HG03520 (cell line): ENCODE results near the gene MMD2.
"Not testable (repeated sequence)": the region's sequence is repeated elsewhere in the genome, so short reads cannot be mapped to it uniquely, and the experiment has no call there.

Source experiments
- ATAC-seq: cut with Tn5 transposase; IDR thresholded peaks from one replicate; pipeline ENCODE4 v1.9.1; 2021; ENCODE audit warnings: mild to moderate bottlenecking, moderate library complexity; ENCODE audit not compliant: unreplicated experiment

Gene MMD2

GRCh38 chr7:4904346-4904745, 54.6 kb downstream of the MMD2 start:
- no peak for ATAC-seq

GRCh38 chr7:4895766-4896165, 63.2 kb downstream of the MMD2 start:
- ATAC-seq, result no peak

- ATAC-seq, result no peak
Measured at GRCh38 chr7:4894482-4894881, 64.5 kb downstream of the MMD2 start.

- ATAC-seq, result no peak
Measured at GRCh38 chr7:4893929-4894475, 65.0 kb downstream of the MMD2 start.

GRCh38 chr7:4893188-4893587, 65.8 kb downstream of the MMD2 start:
- not testable (repeated sequence) for ATAC-seq

- ATAC-seq, result not testable (repeated sequence)
Measured at GRCh38 chr7:4891522-4891921, 67.5 kb downstream of the MMD2 start.

- ATAC-seq, result no peak
Measured at GRCh38 chr7:4889682-4890081, 69.3 kb downstream of the MMD2 start.

GRCh38 chr7:4888161-4888560, 70.8 kb downstream of the MMD2 start:
- ATAC-seq, result no peak

GRCh38 chr7:4886671-4887070, 72.3 kb downstream of the MMD2 start:
- no peak for ATAC-seq

- ATAC-seq, result no peak
Measured at GRCh38 chr7:4885317-4885807, 73.6 kb downstream of the MMD2 start.

- ATAC-seq, result no peak
Measured at GRCh38 chr7:4884164-4884563, 74.8 kb downstream of the MMD2 start.

GRCh38 chr7:4883372-4884144, 75.4 kb downstream of the MMD2 start, which contains the start of gene RADIL:
TSS of gene RADIL (minus strand) at chr7:4883716. CDS start at chr7:4878139, 5,577 bp downstream.
- ATAC-seq, result no peak

- no peak for ATAC-seq
Measured at GRCh38 chr7:4883033-4883371, 76.0 kb downstream of the MMD2 start.

GRCh38 chr7:4882169-4883032, 76.6 kb downstream of the MMD2 start:
- no peak for ATAC-seq

- no peak for ATAC-seq
Measured at GRCh38 chr7:4880218-4880617, 78.8 kb downstream of the MMD2 start.

GRCh38 chr7:4879396-4880081, 79.4 kb downstream of the MMD2 start:
- no peak for ATAC-seq

- ATAC-seq, result no peak
Measured at GRCh38 chr7:4878336-4879335, 80.4 kb downstream of the MMD2 start.

GRCh38 chr7:4876586-4876985, 82.4 kb downstream of the MMD2 start:
- ATAC-seq, result no peak

GRCh38 chr7:4875391-4875790, 83.6 kb downstream of the MMD2 start:
- no peak for ATAC-seq
